Suprapubic skin (tissue), 4 donors: Measurements from ENCODE around the gene STX1A.

ENCODE experiments used
- CTCF ChIP-seq, 2 donors: fragments of 200-600 bp in 1 of 2; fragments of 450-650 bp in 1 of 2; sonication (generic) in 1 of 2; IDR thresholded peaks; one replicate each; pipeline ENCODE4 v1.5.1; 2016 to 2019; ENCODE audit warnings: antibody characterized with exemption in 2 of 2, mild to moderate bottlenecking in 1 of 2, moderate library complexity in 1 of 2
- POLR2A ChIP-seq, 2 donors: fragments of 450-650 bp; IDR thresholded peaks; one replicate each; pipeline ENCODE4 v1.6.1; 2017; ENCODE audit warnings: antibody characterized with exemption in 2 of 2, mild to moderate bottlenecking in 2 of 2, moderate library complexity in 2 of 2
- POLR2AphosphoS5 ChIP-seq, 3 donors: sonication (generic); formaldehyde crosslinking; IDR thresholded peaks; one replicate each; pipeline ENCODE4 v1.6.1; 2017; ENCODE audit warnings: antibody characterized with exemption in 3 of 3

DNA sequence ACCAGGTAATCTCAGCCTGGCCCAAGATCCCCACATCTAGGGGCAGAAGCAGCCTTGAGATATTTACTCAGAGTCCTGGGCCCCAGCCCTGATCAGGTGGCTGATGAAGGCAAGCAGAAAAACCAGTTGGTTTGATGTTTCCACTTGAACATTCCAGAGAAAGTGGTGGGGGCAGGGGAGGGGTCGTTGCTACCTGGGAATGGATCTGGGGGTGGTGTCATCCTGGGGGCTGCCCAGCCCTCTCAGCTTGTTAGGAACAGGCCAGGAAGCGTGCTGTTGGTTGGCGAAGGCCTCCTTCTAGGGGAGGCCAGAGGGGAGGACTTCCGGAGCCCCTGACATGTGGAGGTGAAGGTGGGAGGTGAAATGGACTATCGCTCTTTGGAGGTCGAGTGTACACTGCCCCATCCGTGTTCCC lies 22.9 kb upstream of the STX1A start:
- no peak for TF ChIP-seq CTCF (IDR thresholded peaks at IDR 0.05)
- TF ChIP-seq POLR2AphosphoS5 (IDR thresholded peaks at IDR 0.05): no peak
- no peak for TF ChIP-seq POLR2A (IDR thresholded peaks at IDR 0.05)
